HG03135 (cell line): ENCODE measurements around the gene EIF4H.
"Not testable (repeated sequence)": the region's sequence is repeated elsewhere in the genome, so short reads cannot be mapped to it uniquely, and the experiment has no call there.

ENCODE experiments used
- ATAC-seq: cut with Tn5 transposase; IDR thresholded peaks from one replicate; pipeline ENCODE4 v1.9.1; 2021; ENCODE audit warnings: mild to moderate bottlenecking, moderate library complexity; ENCODE audit not compliant: unreplicated experiment

The EIF4H gene

DNA sequence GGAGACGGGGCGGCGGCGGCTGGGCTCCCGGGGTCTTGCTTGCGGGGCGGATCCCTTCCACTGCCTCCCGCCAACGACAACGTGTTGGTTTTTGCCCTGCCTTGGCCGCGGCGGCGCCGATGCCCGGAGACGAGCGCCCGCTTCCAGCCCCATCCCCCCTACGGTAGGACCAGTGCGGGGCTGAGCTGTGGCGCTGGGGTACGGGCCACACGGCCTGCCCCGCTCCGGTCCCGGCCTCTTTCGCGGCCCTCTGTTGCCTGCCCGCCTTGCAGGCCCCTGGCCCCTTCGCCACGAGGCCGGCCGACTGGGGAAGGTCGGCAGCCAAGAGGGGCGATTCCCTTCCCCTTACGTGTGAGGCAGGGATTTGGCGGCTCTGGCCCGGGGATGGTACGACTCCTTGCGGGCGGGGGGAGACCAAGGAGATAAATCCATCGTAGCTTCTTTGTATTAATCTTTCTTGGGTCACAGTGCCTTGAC, 488 bp downstream of the EIF4H start:
- peak; percentile 25 for ATAC-seq

DNA sequence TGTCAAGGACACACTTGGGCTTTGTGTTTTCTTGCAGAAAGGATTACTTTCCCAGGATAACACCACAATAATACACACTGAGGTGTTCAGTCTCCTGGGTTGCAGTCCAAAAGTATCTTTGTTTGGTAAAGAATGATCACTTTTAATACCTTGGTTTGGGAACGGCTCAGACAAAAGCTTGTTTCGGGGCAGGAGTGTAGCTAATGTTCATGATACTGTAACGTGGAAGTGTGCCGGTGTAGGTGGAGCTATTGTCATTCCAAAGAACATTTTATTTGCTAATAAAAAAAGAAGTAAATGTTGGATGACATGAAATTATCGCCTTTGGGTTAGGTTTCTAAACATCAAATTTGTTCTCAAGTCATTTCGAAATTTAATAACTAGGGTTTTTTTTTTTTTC, 1.2 kb downstream of the EIF4H start:
- ATAC-seq, result no peak

DNA sequence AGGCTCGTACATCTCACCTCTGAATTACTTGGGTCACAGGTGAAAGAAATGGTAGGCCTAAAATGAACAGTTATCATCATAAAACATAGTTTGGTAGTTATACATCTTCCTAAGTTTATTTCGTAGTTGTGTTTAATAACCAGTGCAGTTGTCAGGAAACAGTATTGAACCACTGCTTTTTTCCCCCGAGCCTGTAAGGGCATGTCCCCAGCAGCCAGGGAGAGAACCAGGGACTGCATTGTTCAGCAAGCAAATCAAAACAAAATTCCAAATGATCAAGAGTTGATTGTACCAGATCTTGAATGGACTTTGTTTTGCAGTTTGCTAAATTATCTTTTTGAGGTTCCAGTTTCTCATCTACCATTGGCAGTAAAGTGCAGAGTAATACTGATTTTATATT, 2.4 kb downstream of the EIF4H start:
- no peak for ATAC-seq

DNA sequence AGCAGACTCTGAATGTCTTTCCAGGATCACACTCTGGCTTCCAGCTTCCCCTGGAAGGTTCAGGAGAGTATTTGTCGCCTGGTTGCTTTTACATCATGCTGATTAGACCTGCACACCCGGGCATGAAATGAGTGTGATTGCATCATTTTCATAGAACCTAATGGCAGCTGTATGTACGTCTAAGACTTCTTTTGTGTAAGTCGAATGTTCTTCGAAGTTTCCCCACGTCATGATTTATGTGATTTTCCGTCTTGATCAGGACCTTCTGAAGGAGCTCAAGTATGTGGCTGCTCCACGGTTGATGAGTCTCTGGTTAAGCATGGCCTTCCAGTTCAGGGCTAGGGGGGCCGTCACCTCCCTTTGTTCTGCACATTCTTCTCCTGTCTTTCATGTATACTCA, 4.5 kb downstream of the EIF4H start:
- no peak for ATAC-seq

DNA sequence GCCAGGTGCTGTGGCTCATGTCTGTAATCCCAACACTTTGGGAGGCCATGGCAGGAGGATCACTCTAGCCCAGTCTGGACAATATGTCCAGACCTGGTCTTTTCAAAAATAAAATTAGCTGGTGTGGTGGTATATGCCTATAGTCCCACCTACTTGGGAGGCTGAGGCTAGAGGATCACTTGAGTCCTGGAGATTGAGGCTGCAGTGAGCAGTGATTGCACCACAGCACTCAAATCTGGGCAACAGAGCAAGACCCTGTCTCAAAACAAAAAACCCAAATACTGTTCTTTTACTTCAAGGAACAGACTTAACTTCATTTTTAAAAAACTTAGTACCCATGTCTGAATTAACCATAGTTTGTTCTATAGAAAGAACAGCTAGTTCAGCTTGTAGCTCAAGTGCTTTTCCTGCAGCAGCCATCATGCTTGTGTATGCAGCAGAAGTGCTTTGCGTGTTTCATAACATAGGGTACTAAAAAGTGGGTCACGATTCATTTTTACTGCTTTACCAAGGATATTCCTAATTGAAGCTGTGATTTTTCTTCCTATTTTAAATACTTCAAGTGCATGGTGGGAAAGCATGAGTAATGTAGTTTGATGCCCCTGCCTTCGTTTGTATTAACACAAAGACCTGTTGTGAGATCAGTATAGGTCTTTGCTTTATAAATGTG, 5.9 kb downstream of the EIF4H start:
- no peak for ATAC-seq

DNA sequence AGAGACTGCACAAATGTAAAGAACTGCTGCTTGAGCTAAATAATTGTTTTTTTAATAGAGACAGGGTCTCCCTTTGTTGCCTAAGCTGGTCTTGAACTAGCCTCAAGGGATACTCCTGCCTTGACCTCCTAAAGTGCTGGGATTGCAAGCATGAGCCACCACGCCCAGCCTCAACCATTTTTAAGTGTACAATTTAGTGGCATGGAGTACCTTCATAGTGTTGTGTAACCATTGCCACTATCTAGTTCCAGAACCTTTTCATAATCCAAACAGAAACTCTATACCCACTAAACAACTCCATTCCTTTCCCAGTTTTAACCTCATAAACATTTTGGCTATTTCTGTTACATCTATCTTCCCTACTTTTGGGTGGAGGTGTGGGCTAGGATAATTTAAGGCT, 6.7 kb downstream of the EIF4H start:
- ATAC-seq, result no peak

DNA sequence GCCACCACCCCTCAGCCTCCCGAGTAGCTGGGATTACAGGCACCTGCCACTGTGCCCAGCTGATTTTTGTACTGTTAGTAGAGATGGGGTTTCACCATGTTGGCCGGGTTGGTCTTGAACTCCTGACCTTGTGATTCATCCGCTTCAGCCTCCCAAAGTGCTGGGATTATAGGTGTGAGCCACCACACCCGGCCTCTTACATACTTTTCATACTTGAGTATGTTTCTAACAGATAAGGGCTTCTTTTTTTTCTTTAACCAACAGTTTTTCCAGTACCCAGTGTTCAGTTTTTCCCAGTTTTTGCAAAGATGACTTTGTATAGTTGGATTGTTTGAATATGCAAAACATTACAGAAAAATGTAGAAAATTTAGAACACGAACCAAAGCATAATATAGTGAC, 7.7 kb downstream of the EIF4H start:
- ATAC-seq, result no peak

DNA sequence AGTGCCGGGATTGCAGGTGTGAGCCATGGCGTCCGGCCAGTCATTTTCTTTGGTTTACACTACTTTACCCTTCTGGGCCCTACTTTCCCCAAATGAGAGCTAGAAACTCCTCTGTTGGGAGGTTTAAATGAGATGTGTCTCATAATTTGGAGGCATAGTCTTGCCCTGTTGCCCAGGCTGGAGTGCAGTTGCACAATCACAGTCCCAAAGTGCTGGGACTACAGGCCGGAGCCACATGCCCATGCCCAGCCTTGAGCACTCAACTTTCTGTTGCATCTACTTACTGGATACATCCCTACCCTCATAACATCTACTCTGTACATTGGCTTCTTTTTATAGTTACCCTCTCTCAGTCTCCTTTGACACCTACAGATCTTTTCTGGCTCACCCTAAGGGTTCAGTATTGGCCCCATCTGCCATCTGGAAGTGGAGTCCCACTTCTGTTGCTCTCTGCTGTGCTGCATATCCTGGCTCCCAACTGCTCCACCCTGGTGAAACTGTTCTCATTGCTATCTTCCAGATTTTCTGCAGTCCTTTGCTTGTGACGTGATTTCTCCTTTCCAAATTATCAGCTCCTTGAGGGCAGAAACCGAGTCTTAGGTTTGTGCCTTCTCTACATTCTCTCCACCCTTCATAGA, 8.4 kb downstream of the EIF4H start:
- no peak for ATAC-seq

DNA sequence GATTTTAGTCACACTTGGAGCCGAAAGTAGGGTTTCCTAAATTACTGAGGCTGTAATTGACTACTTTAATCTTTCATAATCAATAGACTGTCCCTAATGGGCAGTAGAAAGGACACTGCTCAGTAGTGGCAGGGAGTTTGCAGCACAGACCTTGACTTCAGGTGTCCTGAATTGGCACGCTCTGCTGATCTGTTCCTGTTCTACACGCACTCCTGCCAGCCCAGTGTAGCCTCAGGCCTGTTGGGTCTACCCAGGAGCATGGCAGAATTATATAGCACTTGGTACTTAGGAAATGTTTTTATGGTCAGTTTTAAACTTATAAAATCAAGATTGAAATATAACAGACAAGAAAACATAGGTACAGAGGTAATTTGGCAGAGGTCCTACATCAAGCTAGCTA, 9.0 kb downstream of the EIF4H start:
- no peak for ATAC-seq

DNA sequence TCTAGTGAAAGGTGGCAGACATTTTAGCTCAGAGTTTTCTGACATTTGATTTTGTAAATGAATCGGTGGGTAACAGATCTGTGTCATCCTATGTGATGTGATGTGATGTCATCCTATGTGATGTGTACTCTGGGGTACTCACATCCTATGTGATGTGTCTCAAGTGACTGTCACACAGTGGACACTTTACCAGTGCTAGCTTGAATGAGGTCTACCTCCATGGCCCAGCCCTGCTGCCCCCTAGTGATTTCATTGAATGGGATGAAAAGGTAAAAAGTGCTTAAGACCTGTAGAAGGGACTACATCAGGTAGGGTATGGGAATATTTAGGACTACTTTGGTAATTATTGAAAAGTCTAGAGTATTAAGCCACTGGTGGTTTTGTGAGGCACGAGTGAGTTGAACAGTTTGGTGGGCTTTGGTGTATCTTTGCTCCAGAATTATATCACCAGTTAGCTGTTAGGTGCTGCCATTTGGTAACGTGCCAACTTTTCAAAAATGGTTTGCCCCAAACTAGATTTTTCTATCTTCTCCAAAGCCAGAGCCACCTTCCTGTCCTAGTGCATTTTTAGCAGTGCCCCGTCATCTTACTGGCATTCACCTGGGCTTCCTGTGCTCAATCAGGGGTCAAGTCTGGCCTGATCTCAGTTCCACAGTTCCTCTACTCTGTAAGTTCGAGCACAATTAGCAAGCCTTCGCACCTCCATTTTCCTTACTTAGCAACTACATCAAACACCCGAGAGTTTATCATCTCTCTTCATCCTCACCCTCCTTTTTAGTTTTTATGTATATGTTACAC, 9.7 kb downstream of the EIF4H start:
- no peak for ATAC-seq

DNA sequence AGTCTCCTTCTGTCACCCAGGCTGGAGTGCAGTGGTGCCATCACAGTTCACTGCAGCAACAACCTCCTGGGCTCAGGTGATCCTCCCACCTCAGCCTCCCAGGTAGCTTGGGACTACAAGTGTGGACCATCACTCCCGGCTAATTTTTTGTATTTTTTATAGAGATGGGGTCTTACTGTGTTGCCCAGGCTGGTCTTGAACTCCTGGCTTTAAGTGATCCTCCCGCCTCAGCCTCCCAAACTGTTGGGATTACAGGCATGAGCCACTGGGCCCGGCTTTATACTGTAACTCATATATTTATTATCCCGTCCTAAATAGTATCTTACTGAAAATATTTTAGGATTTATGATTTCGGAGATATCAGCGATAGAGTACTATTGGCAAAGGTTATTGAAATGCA, 10.9 kb downstream of the EIF4H start:
- no peak for ATAC-seq

DNA sequence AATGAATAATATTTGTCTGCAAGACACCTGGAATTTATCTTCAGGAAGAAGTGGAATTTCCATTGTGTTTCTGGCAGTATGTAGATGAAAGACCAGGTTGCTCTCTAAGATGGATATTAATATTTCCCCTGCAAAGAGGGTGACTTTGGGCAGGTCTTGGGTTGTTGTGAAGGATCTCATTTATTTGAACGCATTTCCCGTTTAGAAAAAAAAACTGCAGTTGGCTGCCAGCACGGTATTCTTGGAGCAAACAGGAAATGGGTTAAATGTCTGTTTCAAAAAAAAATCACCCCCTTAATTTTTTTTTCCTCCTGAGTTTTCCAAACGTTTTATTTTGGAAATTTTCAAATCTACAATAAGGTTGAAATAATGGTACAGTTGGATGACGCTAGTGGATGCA, 11.5 kb downstream of the EIF4H start:
- ATAC-seq, result no peak

DNA sequence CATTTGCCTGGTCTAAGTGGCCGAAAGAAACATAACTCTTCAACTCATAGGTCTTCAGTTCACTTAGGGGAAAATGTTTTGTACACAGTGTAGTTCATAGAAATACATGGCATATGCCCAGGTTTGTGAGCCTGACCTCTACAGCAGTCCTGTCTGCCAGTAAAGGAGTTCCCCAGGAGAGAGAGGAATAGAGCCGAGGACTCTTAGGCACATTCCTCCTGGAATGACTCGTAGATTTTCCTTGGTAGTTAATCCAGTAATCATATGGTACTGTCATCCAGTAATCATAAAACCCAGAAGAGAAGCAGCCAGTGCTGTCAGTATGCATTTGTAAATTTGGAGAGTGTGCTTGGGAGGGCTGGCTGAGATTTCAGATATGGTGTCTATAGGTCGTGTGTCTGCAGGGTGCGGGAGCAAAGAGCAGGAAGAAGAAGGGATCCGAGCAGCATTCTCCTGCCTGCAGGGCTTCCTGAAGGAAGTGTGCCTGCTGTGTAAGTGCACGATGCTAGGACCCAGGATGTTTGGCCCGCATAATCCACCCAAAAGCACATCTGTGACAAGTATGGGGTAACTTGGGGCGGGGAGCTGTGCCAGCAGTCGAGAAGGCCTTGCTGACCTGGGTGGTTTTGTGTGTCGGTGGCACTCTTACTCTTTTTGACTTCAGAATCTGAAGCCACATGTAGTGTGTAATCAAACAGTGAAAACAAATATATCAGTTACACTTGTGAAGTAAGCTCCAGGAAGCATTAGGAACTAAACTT, 13.9 kb downstream of the EIF4H start:
- ATAC-seq, result no peak

DNA sequence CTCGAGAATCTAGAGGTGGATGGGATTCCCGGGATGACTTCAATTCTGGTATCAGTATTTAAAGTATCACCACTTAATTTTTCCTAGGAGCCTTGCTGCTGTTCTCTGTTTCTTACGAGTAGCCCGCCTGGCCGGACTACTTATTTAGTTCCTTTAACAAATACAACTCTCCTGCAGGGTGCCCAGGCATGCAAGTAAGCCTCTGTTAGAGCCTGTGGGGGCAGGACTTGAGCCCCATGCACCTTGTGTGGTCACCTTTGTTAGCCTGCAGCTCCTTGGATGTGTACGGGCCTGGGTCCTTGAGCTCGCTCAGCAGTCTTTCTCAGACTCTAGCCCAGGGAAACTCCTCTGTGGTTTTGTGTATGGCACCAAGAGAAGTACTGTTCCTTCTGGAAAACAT, 16.1 kb downstream of the EIF4H start:
- ATAC-seq, result no peak

DNA sequence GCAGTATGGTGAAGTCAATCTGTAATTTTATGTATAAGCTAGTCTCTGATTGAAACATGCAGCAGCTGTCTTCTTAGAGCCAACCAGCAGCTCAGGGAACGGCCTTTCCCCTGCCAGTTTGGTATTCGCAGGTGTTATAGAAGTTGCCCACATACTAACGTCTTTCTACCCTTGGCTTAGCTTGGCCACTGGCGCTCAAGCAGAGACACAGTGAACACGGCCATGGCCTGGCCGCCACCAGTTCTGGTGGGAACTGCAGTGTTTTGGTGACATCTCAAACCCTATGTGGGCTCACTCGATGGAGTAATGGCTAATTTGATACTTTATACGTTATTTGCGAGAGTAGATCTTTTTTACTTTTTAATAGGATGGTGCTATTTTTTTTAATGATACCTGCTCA, 17.1 kb downstream of the EIF4H start:
- no peak for ATAC-seq

DNA sequence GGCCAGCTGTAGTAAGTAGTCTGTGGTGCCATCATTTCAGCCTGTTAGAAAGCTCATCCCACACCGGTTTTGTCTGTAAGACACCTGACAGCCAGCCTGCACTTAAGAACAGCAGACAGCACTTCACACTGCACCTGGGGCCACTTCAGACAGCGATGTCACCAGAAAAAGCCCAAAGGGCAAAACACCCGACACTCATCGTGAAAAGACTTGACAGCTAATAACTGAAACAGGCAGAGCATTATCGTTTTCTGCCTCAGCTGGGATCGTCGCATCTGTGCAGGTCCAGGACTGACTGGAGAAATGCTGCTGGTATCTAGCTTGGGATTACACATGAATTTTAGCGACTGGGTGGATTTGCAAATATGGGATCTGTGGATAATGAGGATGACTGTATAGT, 18.9 kb downstream of the EIF4H start:
- no peak for ATAC-seq

DNA sequence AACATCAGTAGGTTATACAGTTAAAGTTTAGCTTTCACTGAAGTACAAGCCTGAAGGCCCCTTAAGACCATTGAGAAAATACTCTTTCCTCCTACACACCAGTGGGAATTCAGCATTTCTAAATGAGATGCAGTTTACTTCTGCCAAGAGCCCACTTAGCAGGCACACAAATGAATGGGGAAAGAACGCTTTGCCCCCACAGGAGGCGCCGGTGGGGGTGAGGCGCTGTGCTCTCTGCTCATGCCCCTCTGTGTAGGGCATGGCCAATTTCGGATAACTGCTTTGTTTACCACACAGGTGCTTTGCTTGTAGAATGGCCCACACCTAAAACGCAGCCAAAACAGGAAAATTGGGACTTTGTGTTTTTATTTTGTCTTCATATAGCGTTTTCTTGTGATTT, 19.8 kb downstream of the EIF4H start:
- no peak for ATAC-seq

DNA sequence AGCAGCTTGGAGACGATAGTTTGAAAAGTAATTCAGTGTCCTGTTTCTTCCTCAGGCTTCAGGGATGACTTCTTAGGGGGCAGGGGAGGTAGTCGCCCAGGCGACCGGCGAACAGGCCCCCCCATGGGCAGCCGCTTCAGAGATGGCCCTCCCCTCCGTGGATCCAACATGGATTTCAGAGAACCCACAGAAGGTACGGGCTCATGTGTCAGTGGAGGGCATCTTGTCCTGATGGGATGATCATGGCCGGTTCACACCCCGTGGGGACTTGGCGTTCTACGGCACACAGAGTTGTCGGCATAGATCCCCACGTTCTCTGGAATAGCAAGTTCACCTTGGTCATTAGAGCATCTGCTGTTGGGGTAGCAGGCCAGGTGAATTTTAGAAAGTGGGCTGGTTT, 20.5 kb downstream of the EIF4H start:
- ATAC-seq, result no peak

DNA sequence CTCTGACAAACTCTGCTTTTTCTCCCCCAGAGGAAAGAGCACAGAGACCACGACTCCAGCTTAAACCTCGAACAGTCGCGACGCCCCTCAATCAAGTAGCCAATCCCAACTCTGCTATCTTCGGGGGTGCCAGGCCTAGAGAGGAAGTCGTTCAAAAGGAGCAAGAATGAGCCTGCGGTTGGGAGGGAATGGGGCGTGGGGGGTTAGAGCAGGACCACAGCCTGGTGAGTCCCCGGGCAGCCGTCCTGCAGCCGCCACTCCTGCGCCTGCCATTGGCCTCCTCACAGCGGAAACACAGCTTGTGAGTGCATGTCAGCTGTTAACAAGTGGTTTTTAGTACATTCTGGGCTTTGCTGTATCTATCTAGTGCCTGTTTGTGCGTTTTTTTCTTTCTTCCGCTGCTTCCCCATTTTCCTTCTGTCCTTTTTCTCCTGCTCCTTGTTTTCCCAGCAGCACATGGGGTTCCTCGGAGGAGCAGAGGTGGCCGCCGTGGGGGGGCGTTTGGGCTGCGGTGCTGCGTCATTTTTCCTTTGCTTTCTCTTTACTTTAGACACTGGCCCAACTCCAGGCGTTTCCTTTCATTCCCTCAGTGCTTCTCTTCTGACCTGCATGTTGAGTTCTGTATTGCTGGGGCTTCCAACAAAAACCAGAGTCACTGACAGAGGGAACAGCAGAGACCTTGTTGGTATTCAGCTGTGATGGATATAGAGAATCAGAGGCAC, 21.1 kb downstream of the EIF4H start:
- not testable (repeated sequence) for ATAC-seq

DNA sequence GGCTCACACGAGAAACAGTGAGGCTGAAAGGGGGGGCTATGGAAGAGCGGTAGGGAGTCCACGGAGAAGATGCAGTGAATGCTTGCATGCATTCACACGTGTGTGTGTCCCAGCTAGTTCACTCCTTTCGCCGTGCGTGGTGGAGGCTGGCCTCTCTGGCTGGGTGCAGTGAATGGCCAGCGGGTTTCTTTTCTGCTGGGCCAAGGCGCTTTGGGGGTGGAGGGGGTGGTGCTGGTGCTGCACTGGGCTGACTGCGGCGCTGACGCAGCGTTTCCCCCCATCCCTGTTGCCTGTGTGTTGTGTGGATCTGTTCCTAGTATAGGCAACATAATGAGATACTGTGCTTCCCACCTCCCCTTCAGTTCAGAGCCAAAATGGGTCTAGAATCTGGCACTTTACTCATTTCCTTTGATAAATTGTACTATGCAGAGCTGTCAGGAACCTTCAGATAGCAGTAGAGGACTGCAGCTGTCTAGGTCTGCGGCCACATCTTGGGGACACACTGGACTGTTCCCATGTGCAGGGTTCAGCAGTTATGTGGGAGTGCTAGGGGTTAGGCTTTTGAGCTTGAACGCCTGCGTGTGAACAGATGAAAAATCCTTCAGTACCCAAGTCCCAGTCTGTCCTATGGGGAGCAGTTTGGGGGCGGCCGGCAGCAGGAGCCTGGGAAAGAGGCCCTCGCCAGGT, 22.0 kb downstream of the EIF4H start:
- not testable (repeated sequence) for ATAC-seq
